Measurements from ENCODE around the gene CYP1A2.

DNA sequence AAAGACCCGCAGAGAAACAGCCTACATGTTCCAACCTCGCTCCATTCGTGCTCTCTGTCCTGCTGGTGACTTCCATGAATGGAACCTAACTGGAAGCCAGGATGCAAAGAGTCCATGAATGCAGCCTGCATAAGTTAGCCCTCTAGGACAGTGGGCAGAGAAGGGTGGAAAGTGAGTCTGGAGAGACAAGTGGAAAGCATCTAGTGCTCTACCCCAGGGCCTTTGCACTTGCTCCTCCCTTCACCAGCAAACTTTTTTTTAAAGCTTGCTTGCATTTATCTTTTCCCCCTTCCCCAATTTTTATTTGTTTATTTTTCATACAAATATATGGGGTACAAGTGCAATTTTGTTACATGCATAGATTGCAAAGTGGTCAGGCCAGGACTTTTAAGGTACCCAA, 15.4 kb upstream of the CYP1A2 start:
- TF ChIP-seq, protein P1, sequence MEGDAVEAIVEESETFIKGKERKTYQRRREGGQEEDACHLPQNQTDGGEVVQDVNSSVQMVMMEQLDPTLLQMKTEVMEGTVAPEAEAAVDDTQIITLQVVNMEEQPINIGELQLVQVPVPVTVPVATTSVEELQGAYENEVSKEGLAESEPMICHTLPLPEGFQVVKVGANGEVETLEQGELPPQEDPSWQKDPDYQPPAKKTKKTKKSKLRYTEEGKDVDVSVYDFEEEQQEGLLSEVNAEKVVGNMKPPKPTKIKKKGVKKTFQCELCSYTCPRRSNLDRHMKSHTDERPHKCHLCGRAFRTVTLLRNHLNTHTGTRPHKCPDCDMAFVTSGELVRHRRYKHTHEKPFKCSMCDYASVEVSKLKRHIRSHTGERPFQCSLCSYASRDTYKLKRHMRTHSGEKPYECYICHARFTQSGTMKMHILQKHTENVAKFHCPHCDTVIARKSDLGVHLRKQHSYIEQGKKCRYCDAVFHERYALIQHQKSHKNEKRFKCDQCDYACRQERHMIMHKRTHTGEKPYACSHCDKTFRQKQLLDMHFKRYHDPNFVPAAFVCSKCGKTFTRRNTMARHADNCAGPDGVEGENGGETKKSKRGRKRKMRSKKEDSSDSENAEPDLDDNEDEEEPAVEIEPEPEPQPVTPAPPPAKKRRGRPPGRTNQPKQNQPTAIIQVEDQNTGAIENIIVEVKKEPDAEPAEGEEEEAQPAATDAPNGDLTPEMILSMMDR (IDR thresholded peaks at IDR 0.05), result no peak
- TF ChIP-seq EZH2 (IDR thresholded peaks at IDR 0.05; ENCODE audit: borderline replicate concordance, insufficient read depth, low read depth, low read length, poor library complexity, severe bottlenecking), result no peak
